Left forelimb (tissue), 1 donor: ENCODE data around the gene SLC7A9.

Experiments
- DNase-seq: peaks from one replicate; pipeline ENCODE4 v3.0.0-alpha.2; 2018; ENCODE audit warnings: low spot score

The SLC7A9 gene

GRCh38 chr19:32824916-32825608, 44.5 kb downstream of the SLC7A9 start:
- DNase-seq = no peak

- DNase-seq = no peak
Observed at GRCh38 chr19:32824191-32824751, 45.3 kb downstream of the SLC7A9 start.

- no peak for DNase-seq
Observed at GRCh38 chr19:32823747-32824102, 45.8 kb downstream of the SLC7A9 start.

GRCh38 chr19:32822916-32823746, 46.4 kb downstream of the SLC7A9 start:
- no peak for DNase-seq

GRCh38 chr19:32819419-32820400, 49.9 kb downstream of the SLC7A9 start:
- no peak for DNase-seq

- no peak for DNase-seq
Observed at GRCh38 chr19:32818536-32818935, 51.0 kb downstream of the SLC7A9 start.

GRCh38 chr19:32817569-32818476, 51.7 kb downstream of the SLC7A9 start:
- no peak for DNase-seq

- no peak for DNase-seq
Observed at GRCh38 chr19:32816555-32817099, 52.9 kb downstream of the SLC7A9 start.

GRCh38 chr19:32814624-32815023, 54.9 kb downstream of the SLC7A9 start:
- no peak for DNase-seq

- DNase-seq = no peak
Observed at GRCh38 chr19:32813862-32814425, 55.6 kb downstream of the SLC7A9 start.

GRCh38 chr19:32812571-32812970, 57.0 kb downstream of the SLC7A9 start:
- DNase-seq = no peak

GRCh38 chr19:32812036-32812435, 57.5 kb downstream of the SLC7A9 start:
- no peak for DNase-seq

GRCh38 chr19:32811151-32811550, 58.4 kb downstream of the SLC7A9 start:
- no peak for DNase-seq

- DNase-seq = no peak
Observed at GRCh38 chr19:32810452-32810851, 59.1 kb downstream of the SLC7A9 start.

GRCh38 chr19:32809754-32810153, 59.8 kb downstream of the SLC7A9 start:
- DNase-seq = no peak

- DNase-seq = no peak
Observed at GRCh38 chr19:32809254-32809653, 60.3 kb downstream of the SLC7A9 start.

GRCh38 chr19:32808236-32808635, 61.3 kb downstream of the SLC7A9 start:
- DNase-seq = no peak

GRCh38 chr19:32802840-32803239, 66.7 kb downstream of the SLC7A9 start:
- DNase-seq = no peak

- DNase-seq = no peak
Observed at GRCh38 chr19:32800754-32801153, 68.8 kb downstream of the SLC7A9 start.

GRCh38 chr19:32800191-32800590, 69.4 kb downstream of the SLC7A9 start:
- no peak for DNase-seq
